Measurements from ENCODE around the gene EVC2.

The EVC2 gene

GRCh38 chr4:5683566-5683965 is 24.8 kb downstream of the EVC2 start:
- DNase-seq (ENCODE audit: low spot score): no peak

GRCh38 chr4:5678977-5679376 is 29.4 kb downstream of the EVC2 start:
- DNase-seq (ENCODE audit: low spot score): peak; percentile 9

- no peak for DNase-seq (ENCODE audit: low spot score)
These were observed 31.6 kb downstream of the EVC2 start for GRCh38 chr4:5676763-5677162.

- DNase-seq (ENCODE audit: low spot score): no peak
These were observed 41.6 kb downstream of the EVC2 start for GRCh38 chr4:5666741-5667140.

- no peak for DNase-seq (ENCODE audit: low spot score)
These were observed 43.6 kb downstream of the EVC2 start for GRCh38 chr4:5664778-5665177.

GRCh38 chr4:5662555-5662954 is 45.8 kb downstream of the EVC2 start:
- DNase-seq (ENCODE audit: low spot score): no peak

- no peak for DNase-seq (ENCODE audit: low spot score)
These were observed 47.1 kb downstream of the EVC2 start for GRCh38 chr4:5661237-5661636.

GRCh38 chr4:5660185-5660584 is 48.2 kb downstream of the EVC2 start:
- DNase-seq (ENCODE audit: low spot score): peak; percentile 8

GRCh38 chr4:5658974-5659373 is 49.4 kb downstream of the EVC2 start:
- DNase-seq (ENCODE audit: low spot score): no peak

GRCh38 chr4:5656415-5656814 is 51.9 kb downstream of the EVC2 start:
- no peak for DNase-seq (ENCODE audit: low spot score)

- no peak for DNase-seq (ENCODE audit: low spot score)
These were observed 53.6 kb downstream of the EVC2 start for GRCh38 chr4:5654791-5655190.

- DNase-seq (ENCODE audit: low spot score): no peak
These were observed 57.3 kb downstream of the EVC2 start for GRCh38 chr4:5651089-5651488.

GRCh38 chr4:5650040-5650439 is 58.3 kb downstream of the EVC2 start:
- no peak for DNase-seq (ENCODE audit: low spot score)

GRCh38 chr4:5647351-5647750 is 61.0 kb downstream of the EVC2 start:
- no peak for DNase-seq (ENCODE audit: low spot score)

- DNase-seq (ENCODE audit: low spot score): no peak
These were observed 68.3 kb downstream of the EVC2 start for GRCh38 chr4:5640096-5640495.

GRCh38 chr4:5639556-5639955 is 68.8 kb downstream of the EVC2 start:
- DNase-seq (ENCODE audit: low spot score): no peak

GRCh38 chr4:5638976-5639375 is 69.4 kb downstream of the EVC2 start:
- no peak for DNase-seq (ENCODE audit: low spot score)

GRCh38 chr4:5638316-5638715 is 70.0 kb downstream of the EVC2 start:
- no peak for DNase-seq (ENCODE audit: low spot score)

GRCh38 chr4:5636766-5637670 is 71.3 kb downstream of the EVC2 start:
- DNase-seq (ENCODE audit: low spot score): no peak

- peak; percentile 72 for DNase-seq (ENCODE audit: low spot score)
These were observed 72.5 kb downstream of the EVC2 start for GRCh38 chr4:5635826-5636195.

GRCh38 chr4:5632571-5632970 is 75.8 kb downstream of the EVC2 start:
- no peak for DNase-seq (ENCODE audit: low spot score)

- no peak for DNase-seq (ENCODE audit: low spot score)
These were observed 76.3 kb downstream of the EVC2 start for GRCh38 chr4:5632066-5632440.

GRCh38 chr4:5631352-5632065 is 76.8 kb downstream of the EVC2 start:
- no peak for DNase-seq (ENCODE audit: low spot score)

GRCh38 chr4:5630762-5631161 is 77.6 kb downstream of the EVC2 start:
- DNase-seq (ENCODE audit: low spot score): no peak

All from RKO (cell line).